ENCODE data around the gene SDSL.

Gene SDSL

GRCh38 chr12:113439301-113439597 lies 17.1 kb downstream of the SDSL start:
- Histone ChIP-seq H3K27me3 (ENCODE audit: control insufficient read depth, insufficient read depth, low read length) (peaks cover 18% of the 10 kb centered on the region; the same call in 1 of the 2 replicates), H3K27ac (ENCODE audit: low read depth, low read length) (no peak overlapping the region), H3K9me3 (ENCODE audit: control insufficient read depth, insufficient read depth, low read depth, low read length) (no peaks in the 10 kb centered on the region), H3K4me1 (ENCODE audit: control insufficient read depth, insufficient read depth, low read length) (no peaks in the 10 kb centered on the region), H3K36me3 (ENCODE audit: control insufficient read depth, insufficient read depth, low read length) (no peaks in the 10 kb centered on the region), H3K4me3 (ENCODE audit: low read depth, low read length) (no peak overlapping the region), H3K9ac (ENCODE audit: low read length) (no peak overlapping the region)

GRCh38 chr12:113439606-113440030 lies 17.4 kb downstream of the SDSL start:
- H3K4me1 ChIP-seq (ENCODE audit: control insufficient read depth, insufficient read depth, low read length), result no peaks in the 10 kb centered on the region
- no peak overlapping the region for H3K27ac ChIP-seq (ENCODE audit: low read depth, low read length)
- H3K9ac ChIP-seq (ENCODE audit: low read length), result no peak overlapping the region
- H3K27me3 ChIP-seq (ENCODE audit: control insufficient read depth, insufficient read depth, low read length), result peaks cover 18% of the 10 kb centered on the region; the same call in 1 of the 2 replicates
- H3K4me3 ChIP-seq (ENCODE audit: low read depth, low read length), result no peak overlapping the region
- H3K36me3 ChIP-seq (ENCODE audit: control insufficient read depth, insufficient read depth, low read length), result no peaks in the 10 kb centered on the region
- H3K9me3 ChIP-seq (ENCODE audit: control insufficient read depth, insufficient read depth, low read depth, low read length), result no peaks in the 10 kb centered on the region

- Histone ChIP-seq H3K4me1 (ENCODE audit: control insufficient read depth, insufficient read depth, low read length) (no peaks in the 10 kb centered on the region), H3K36me3 (ENCODE audit: control insufficient read depth, insufficient read depth, low read length) (no peaks in the 10 kb centered on the region), H3K27ac (ENCODE audit: low read depth, low read length) (no peak overlapping the region), H3K9me3 (ENCODE audit: control insufficient read depth, insufficient read depth, low read depth, low read length) (no peaks in the 10 kb centered on the region), H3K9ac (ENCODE audit: low read length) (no peak overlapping the region), H3K27me3 (ENCODE audit: control insufficient read depth, insufficient read depth, low read length) (peaks cover 18% of the 10 kb centered on the region; the same call in 1 of the 2 replicates), H3K4me3 (ENCODE audit: low read depth, low read length) (no peak overlapping the region)
Observed at GRCh38 chr12:113440336-113440735, 18.2 kb downstream of the SDSL start.

GRCh38 chr12:113440947-113441782 lies 19.0 kb downstream of the SDSL start:
- Histone ChIP-seq H3K9ac (ENCODE audit: low read length) (no peak overlapping the region), H3K9me3 (ENCODE audit: control insufficient read depth, insufficient read depth, low read depth, low read length) (no peaks in the 10 kb centered on the region), H3K27me3 (ENCODE audit: control insufficient read depth, insufficient read depth, low read length) (peaks cover 18% of the 10 kb centered on the region; the same call in 1 of the 2 replicates), H3K27ac (ENCODE audit: low read depth, low read length) (no peak overlapping the region), H3K4me1 (ENCODE audit: control insufficient read depth, insufficient read depth, low read length) (no peaks in the 10 kb centered on the region), H3K36me3 (ENCODE audit: control insufficient read depth, insufficient read depth, low read length) (no peaks in the 10 kb centered on the region), H3K4me3 (ENCODE audit: low read depth, low read length) (no peak overlapping the region)

- Histone ChIP-seq H3K4me1 (ENCODE audit: control insufficient read depth, insufficient read depth, low read length) (no peaks in the 10 kb centered on the region), H3K9ac (ENCODE audit: low read length) (no peak overlapping the region), H3K27ac (ENCODE audit: low read depth, low read length) (no peak overlapping the region), H3K27me3 (ENCODE audit: control insufficient read depth, insufficient read depth, low read length) (peaks cover 12% of the 10 kb centered on the region; the same call in 1 of the 2 replicates), H3K4me3 (ENCODE audit: low read depth, low read length) (no peak overlapping the region), H3K9me3 (ENCODE audit: control insufficient read depth, insufficient read depth, low read depth, low read length) (no peaks in the 10 kb centered on the region), H3K36me3 (ENCODE audit: control insufficient read depth, insufficient read depth, low read length) (no peaks in the 10 kb centered on the region)
Observed at GRCh38 chr12:113443030-113443539, 20.9 kb downstream of the SDSL start.

GRCh38 chr12:113445544-113446171 lies 23.5 kb downstream of the SDSL start:
- Histone ChIP-seq H3K4me1 (ENCODE audit: control insufficient read depth, insufficient read depth, low read length) (no peaks in the 10 kb centered on the region), H3K9ac (ENCODE audit: low read length) (no peak overlapping the region), H3K27me3 (ENCODE audit: control insufficient read depth, insufficient read depth, low read length) (no peaks in the 10 kb centered on the region; the same call in 1 of the 2 replicates), H3K36me3 (ENCODE audit: control insufficient read depth, insufficient read depth, low read length) (no peaks in the 10 kb centered on the region), H3K9me3 (ENCODE audit: control insufficient read depth, insufficient read depth, low read depth, low read length) (no peaks in the 10 kb centered on the region), H3K27ac (ENCODE audit: low read depth, low read length) (no peak overlapping the region), H3K4me3 (ENCODE audit: low read depth, low read length) (no peak overlapping the region)

GRCh38 chr12:113448873-113449272 lies 26.7 kb downstream of the SDSL start:
- no peaks in the 10 kb centered on the region for H3K4me1 ChIP-seq (ENCODE audit: control insufficient read depth, insufficient read depth, low read length)
- H3K36me3 ChIP-seq (ENCODE audit: control insufficient read depth, insufficient read depth, low read length), result no peaks in the 10 kb centered on the region
- no peak overlapping the region for H3K4me3 ChIP-seq (ENCODE audit: low read depth, low read length)
- H3K27me3 ChIP-seq (ENCODE audit: control insufficient read depth, insufficient read depth, low read length), result no peaks in the 10 kb centered on the region
- H3K27ac ChIP-seq (ENCODE audit: low read depth, low read length), result no peak overlapping the region
- H3K9me3 ChIP-seq (ENCODE audit: control insufficient read depth, insufficient read depth, low read depth, low read length), result no peaks in the 10 kb centered on the region
- H3K9ac ChIP-seq (ENCODE audit: low read length), result no peak overlapping the region

- H3K9me3 ChIP-seq (ENCODE audit: control insufficient read depth, insufficient read depth, low read depth, low read length), result no peaks in the 10 kb centered on the region
- H3K4me1 ChIP-seq (ENCODE audit: control insufficient read depth, insufficient read depth, low read length), result no peaks in the 10 kb centered on the region
- no peak overlapping the region for H3K27ac ChIP-seq (ENCODE audit: low read depth, low read length)
Observed at GRCh38 chr12:113449299-113449698, 27.1 kb downstream of the SDSL start.

GRCh38 chr12:113449839-113450238 lies 27.7 kb downstream of the SDSL start:
- no peaks in the 10 kb centered on the region for H3K27me3 ChIP-seq (ENCODE audit: control insufficient read depth, insufficient read depth, low read length)
- H3K9ac ChIP-seq (ENCODE audit: low read length), result no peak overlapping the region
- H3K9me3 ChIP-seq (ENCODE audit: control insufficient read depth, insufficient read depth, low read depth, low read length), result no peaks in the 10 kb centered on the region
- H3K4me3 ChIP-seq (ENCODE audit: low read depth, low read length), result no peak overlapping the region
- no peaks in the 10 kb centered on the region for H3K4me1 ChIP-seq (ENCODE audit: control insufficient read depth, insufficient read depth, low read length)
- H3K36me3 ChIP-seq (ENCODE audit: control insufficient read depth, insufficient read depth, low read length), result no peaks in the 10 kb centered on the region
- no peak overlapping the region for H3K27ac ChIP-seq (ENCODE audit: low read depth, low read length)

More at GRCh38 chr12:113449299-113449698, 27.1 kb downstream of the SDSL start:
- H3K4me3 ChIP-seq (ENCODE audit: low read depth, low read length), result no peak overlapping the region
- H3K27me3 ChIP-seq (ENCODE audit: control insufficient read depth, insufficient read depth, low read length), result no peaks in the 10 kb centered on the region
- H3K36me3 ChIP-seq (ENCODE audit: control insufficient read depth, insufficient read depth, low read length), result no peaks in the 10 kb centered on the region
- H3K9ac ChIP-seq (ENCODE audit: low read length), result no peak overlapping the region

GRCh38 chr12:113452458-113452857 lies 30.3 kb downstream of the SDSL start:
- no peaks in the 10 kb centered on the region for H3K9me3 ChIP-seq (ENCODE audit: control insufficient read depth, insufficient read depth, low read depth, low read length)
- H3K36me3 ChIP-seq (ENCODE audit: control insufficient read depth, insufficient read depth, low read length), result no peaks in the 10 kb centered on the region
- H3K4me3 ChIP-seq (ENCODE audit: low read depth, low read length), result no peak overlapping the region
- H3K9ac ChIP-seq (ENCODE audit: low read length), result no peak overlapping the region
- H3K27ac ChIP-seq (ENCODE audit: low read depth, low read length), result no peak overlapping the region
- peaks cover 10% of the 10 kb centered on the region; the same call in 1 of the 2 replicates for H3K4me1 ChIP-seq (ENCODE audit: control insufficient read depth, insufficient read depth, low read length)
- peaks cover 8% of the 10 kb centered on the region; the same call in 1 of the 2 replicates for H3K27me3 ChIP-seq (ENCODE audit: control insufficient read depth, insufficient read depth, low read length)

- Histone ChIP-seq H3K27ac (ENCODE audit: low read depth, low read length) (no peak overlapping the region), H3K9ac (ENCODE audit: low read length) (no peak overlapping the region), H3K27me3 (ENCODE audit: control insufficient read depth, insufficient read depth, low read length) (peaks cover 17% of the 10 kb centered on the region), H3K4me1 (ENCODE audit: control insufficient read depth, insufficient read depth, low read length) (peaks cover 10% of the 10 kb centered on the region; the same call in 1 of the 2 replicates), H3K9me3 (ENCODE audit: control insufficient read depth, insufficient read depth, low read depth, low read length) (no peaks in the 10 kb centered on the region), H3K36me3 (ENCODE audit: control insufficient read depth, insufficient read depth, low read length) (no peaks in the 10 kb centered on the region), H3K4me3 (ENCODE audit: low read depth, low read length) (no peak overlapping the region)
Observed at GRCh38 chr12:113453330-113453729, 31.1 kb downstream of the SDSL start.
